K562 (cell line): Measurements from ENCODE around the gene VPREB3. TPM values are rescaled to one million over a fixed set of nuclear protein-coding genes. Genes with fewer than 3 reads are reported as not detected.
A peak's percentile ranks its signal among the peaks of the same experiment; 100 is the strongest.

Source experiments
- ATAC-seq: fragments of 200-7000 bp; cut with Tn5 transposase; 3 replicates; pipeline ENCODE4 v1.9.1; 2020; ENCODE audit warnings: moderate library complexity
- BruUV-seq: library from RNA; stranded (reverse); fragments of 400-500 nt; replicated peaks from 2 replicates; lab custom pipeline; 2021; lab: Mats Ljungman, UMichigan
- CTCF ChIA-PET: fragments of 300-600 bp; formaldehyde crosslinking; extraction: SDS; loops from one replicate; lab custom pipeline; 2021; ENCODE audit warnings: low intra/inter-chr PET ratio; lab: Yijun Ruan, JAX
- POLR2A ChIA-PET: fragments of 300-600, 350-650 bp; sonication (Branson Sonifier 250); formaldehyde crosslinking; extraction: SDS; loops from one replicate; lab custom pipeline; 2021; ENCODE audit warnings: antibody characterized with exemption, inconsistent platforms; lab: Yijun Ruan, JAX
- DNase-seq, 4 experiments: peaks; one replicate each; pipeline versions ENCODE4 v3.0.0 to v3.0.0-alpha.2; 2011 to 2018; ENCODE audit warnings: low spot score in 3 of 4, mixed read lengths in 3 of 4; ENCODE audit errors: extremely low read depth in 1 of 4
- FAIRE-seq: peaks from 2 replicates; lab custom pipeline; 2011; peaks lifted over from hg19 to GRCh38; lab: Jason Lieb, UNC
- H2AFZ ChIP-seq: 2 replicates; pipeline ENCODE4 v1.6.0; 2011; ENCODE audit warnings: low read depth, low read length, control low read depth, inconsistent platforms
- H3K27ac ChIP-seq: fragments of 200-600 bp; 3 replicates; pipeline ENCODE4 v1.8.0; 2011; ENCODE audit warnings: low read depth, mild to moderate bottlenecking, control low read depth, inconsistent platforms, low read length, moderate library complexity, mixed read lengths; ENCODE audit errors: extremely low read depth
- H3K27me3 ChIP-seq, 2 experiments: fragments of 300-600 bp in 1 of 2; 2 replicates in 1 of 2; 3 replicates in 1 of 2; pipeline versions ENCODE4 v1.6.0 to v1.8.0; 2011; ENCODE audit warnings: inconsistent platforms in 2 of 2, low read length in 2 of 2, mild to moderate bottlenecking in 1 of 2, mixed read lengths in 1 of 2, moderate library complexity in 1 of 2; ENCODE audit not compliant: control insufficient read depth in 2 of 2, insufficient read depth in 2 of 2
- H3K36me3 ChIP-seq: fragments of 300-600 bp; 3 replicates; pipeline ENCODE4 v1.8.0; 2011; ENCODE audit warnings: mild to moderate bottlenecking, low read length, inconsistent platforms; ENCODE audit not compliant: control insufficient read depth, insufficient read depth
- H3K4me1 ChIP-seq, 2 experiments: fragments of 200-600 bp in 1 of 2; replicated peaks in 1 of 2; 2 replicates in 1 of 2; 3 replicates in 1 of 2; pipeline versions ENCODE4 v1.5.1 to v1.8.0; 2011; ENCODE audit warnings: inconsistent platforms in 2 of 2, low read length in 2 of 2, mild to moderate bottlenecking in 1 of 2, mixed read lengths in 1 of 2, moderate library complexity in 1 of 2; ENCODE audit not compliant: control insufficient read depth in 2 of 2, insufficient read depth in 2 of 2
- H3K4me2 ChIP-seq: 2 replicates; pipeline ENCODE4 v1.6.1; 2011; ENCODE audit warnings: low read length, control low read depth, inconsistent platforms, mixed read lengths; ENCODE audit not compliant: insufficient read depth
- H3K4me3 ChIP-seq: fragments of 200-600 bp; sonication (generic), shearing (Covaris generic); 2 replicates; pipeline ENCODE4 v1.5.1; 2016; ENCODE audit warnings: control low read depth, inconsistent platforms
- H3K79me2 ChIP-seq: fragments of 200-600 bp; 3 replicates; pipeline ENCODE4 v1.8.0; 2011; ENCODE audit warnings: low read length, inconsistent platforms; ENCODE audit not compliant: control insufficient read depth, insufficient read depth
- H3K9ac ChIP-seq, 2 experiments: 2 replicates each; pipeline versions ENCODE4 v1.6.0 to v1.6.1; 2011; ENCODE audit warnings: low read depth in 2 of 2, low read length in 2 of 2, control low read depth in 1 of 2, inconsistent platforms in 1 of 2, mild to moderate bottlenecking in 1 of 2, mixed read lengths in 1 of 2; ENCODE audit not compliant: insufficient read depth in 1 of 2
- H3K9me1 ChIP-seq: one replicate; pipeline ENCODE4 v1.6.0; 2011; ENCODE audit warnings: inconsistent platforms, mild to moderate bottlenecking, low read length, moderate library complexity; ENCODE audit not compliant: control insufficient read depth, insufficient read depth
- H3K9me3 ChIP-seq: replicated peaks from 2 replicates; pipeline ENCODE4 v1.5.1; 2011; ENCODE audit warnings: low read depth, low read length, inconsistent platforms; ENCODE audit not compliant: control insufficient read depth, insufficient read depth
- H4K20me1 ChIP-seq: replicated peaks from 2 replicates; pipeline ENCODE4 v1.6.1; 2011; ENCODE audit warnings: low read length, inconsistent platforms, mixed read lengths; ENCODE audit not compliant: control insufficient read depth, insufficient read depth
- DMBX1 ChIP-seq: fragments of 250-450 bp; sonication (Bioruptor Pico); IDR thresholded peaks from 2 replicates; pipeline ENCODE4 v1.8.0; 2022; ENCODE audit warnings: inconsistent platforms, mild to moderate bottlenecking, moderate library complexity, borderline replicate concordance
- ELF4 ChIP-seq: fragments of 450-650 bp; formaldehyde crosslinking; IDR thresholded peaks from 2 replicates; pipeline ENCODE4 v1.4.0; 2022; ENCODE audit warnings: missing genetic modification characterization
- FOXA1 ChIP-seq: fragments of 450-650 bp; IDR thresholded peaks from 2 replicates; pipeline ENCODE4 v1.6.1; 2016; ENCODE audit warnings: mild to moderate bottlenecking, borderline replicate concordance
- HDAC1 ChIP-seq, 2 experiments: fragments of 450-650 bp; IDR thresholded peaks; 2 replicates each; pipeline ENCODE4 v1.6.1; 2016 to 2017; ENCODE audit warnings: inconsistent platforms in 1 of 2, mild to moderate bottlenecking in 1 of 2, moderate library complexity in 1 of 2
- POLR2B ChIP-seq: fragments of 450-650 bp; IDR thresholded peaks from 2 replicates; pipeline ENCODE4 v1.6.1; 2018; ENCODE audit warnings: low read depth; ENCODE audit not compliant: partially characterized antibody
- RBM34 ChIP-seq: fragments of 200-400 bp; formaldehyde crosslinking; IDR thresholded peaks from 2 replicates; pipeline ENCODE4 v1.6.1; 2018; ENCODE audit warnings: low read length, borderline replicate concordance; ENCODE audit not compliant: insufficient read depth
- ZEB2 ChIP-seq: fragments of 450-650 bp; IDR thresholded peaks from 2 replicates; pipeline ENCODE4 v1.6.1; 2016
- ZFP36 ChIP-seq: fragments of 150-350 bp; IDR thresholded peaks from 2 replicates; pipeline ENCODE4 v1.6.1; 2018; ENCODE audit warnings: low read length, low read depth; ENCODE audit not compliant: partially characterized antibody
- ZFX ChIP-seq: sonication (generic); formaldehyde crosslinking; IDR thresholded peaks from 2 replicates; pipeline ENCODE4 v1.8.0; 2022; ENCODE audit warnings: mild to moderate bottlenecking, missing genetic modification reagents, moderate library complexity
- ZNF197 ChIP-seq: fragments of 200-800 bp; sonication (Bioruptor generic); IDR thresholded peaks from 2 replicates; pipeline ENCODE4 v1.6.1; 2016; ENCODE audit warnings: low read depth, missing genetic modification characterization, missing compliant biosample characterization
- WGBS: fragments of 100-300 bp; shearing (Covaris generic); methylation state at CpG from one replicate; pipeline ENCODE4 v1.1.6; 2016; ENCODE audit warnings: low coverage, mixed read lengths; ENCODE audit not compliant: insufficient coverage; ENCODE audit errors: missing lambda C conversion rate; 5-methylcytosine and 5-hydroxymethylcytosine counted together
- in situ Hi-C: fragments of 300-500 bp; cut with MboI; formaldehyde crosslinking; loops from 4 replicates; pipeline ENCODE4 v1.15.0; 2018; ENCODE audit warnings: inconsistent platforms, mixed read lengths
- intact Hi-C: fragments of 100-400 bp; cut with micrococcal nuclease; formaldehyde crosslinking; loops from 2 replicates; pipeline ENCODE4 v1.14.2; 2022
- polyA plus RNA-seq, 8 experiments: library from polyadenylated mRNA; depleted of rRNA in 4 of 8; stranded (reverse) in 5 of 8; unstranded in 3 of 8; fragments of >200 nt; fragmentation: Nextera tagmentation in 2 of 8; fragmentation: Illumina TruSeq in 1 of 8; extraction: Ambion mirVana in 2 of 8; extraction: Trizol in 1 of 8; gene quantifications; 2 replicates each; pipeline versions ENCODE4 v1.2.1 to v1.2.3, GENCODE V29; 2011 to 2014; ENCODE audit warnings: inconsistent platforms in 1 of 8, missing spikeins in 1 of 8
- total RNA-seq, 7 experiments: library from RNA; depleted of rRNA in 6 of 7; stranded (reverse); fragments of >200 nt in 6 of 7; fragmentation: Illumina TruSeq in 2 of 7; extraction: Trizol in 2 of 7; gene quantifications; 2 replicates each; pipeline versions ENCODE4 v1.2.1 to v1.2.3, GENCODE V29; 2011 to 2021; ENCODE audit warnings: low replicate concordance in 1 of 7
- TF ChIP-seq, protein P1 (sequence below): fragments of 450-650 bp; IDR thresholded peaks from 2 replicates; pipeline ENCODE4 v1.6.1; 2016; ENCODE audit warnings: mild to moderate bottlenecking, moderate library complexity

VPREB3 gene
- total and polyA plus RNA-seq, 9 of the 15 experiments (the other 6 are each of a cell fraction or from before 2014, with no cell fraction given) = 0.14 to 0.71 (median 0.20) TPM; not detected in 6

DNA sequence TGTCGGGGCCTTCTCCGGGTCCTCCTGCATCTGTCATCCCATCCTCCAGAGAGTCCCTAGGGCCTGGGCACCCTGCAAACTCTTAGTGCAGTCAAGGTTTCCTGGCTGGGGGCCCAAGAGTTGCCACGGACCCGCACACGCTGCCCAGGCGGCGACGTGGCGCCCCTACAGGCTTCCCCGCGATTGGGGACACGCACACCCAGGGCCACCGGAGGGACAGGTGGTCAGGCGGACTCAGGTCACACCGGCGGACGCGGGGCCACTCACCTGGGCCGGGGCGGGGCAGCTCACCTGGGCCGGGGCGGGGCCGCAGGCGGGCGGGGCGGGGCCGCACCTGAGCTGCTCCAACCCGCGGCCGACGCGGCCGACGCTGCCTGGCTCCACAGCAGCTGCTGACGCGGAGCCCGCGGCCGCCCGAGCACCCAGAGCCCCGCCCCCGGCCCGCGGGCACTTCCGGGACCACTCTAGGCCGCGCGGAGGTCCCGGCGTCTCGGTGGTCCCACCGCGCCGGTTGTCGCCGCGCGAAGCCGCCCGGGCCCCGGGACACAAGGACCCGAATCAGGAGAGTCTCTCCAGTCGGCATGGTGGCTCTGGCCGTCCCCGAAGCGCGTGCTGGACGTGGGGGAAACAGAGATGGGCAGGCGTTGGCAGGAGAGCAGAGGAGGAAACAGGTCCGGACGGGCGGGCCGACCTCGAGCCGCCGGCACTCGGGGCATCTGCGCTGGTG lies 3.3 kb downstream of the VPREB3 start, which contains the start of gene ZNF70:
ZNF70 (minus strand) TSS at position 399 of the 727 bp plus-strand sequence. CDS start 5,972 bp downstream, outside the sequence.
- peak within 1 kb of the TSS; percentile 89 for H3K27ac ChIP-seq
- peak within 1 kb of the TSS; percentile 89 to 95 for H3K9ac ChIP-seq
- H3K4me3 ChIP-seq = peak within 1 kb of the TSS; percentile 73
- H3K27me3 ChIP-seq = no peaks in the 10 kb centered on the region
- ChIA-PET POLR2A (interaction anchor here (0.9 to 1.1 kb wide), 3 partner anchors 8 to 12 kb away, joined by 3 to 4 read pairs (median 4); no protein-coding TSS in a partner anchor), CTCF (no interaction called here)
- DNase-seq (peak; percentile 83 to 87 (median 86)), ATAC-seq (peak; percentile 92), FAIRE-seq (no peak)
- H3K4me2 ChIP-seq = peak within 1 kb of the TSS; percentile 89
- in situ Hi-C loops = no loop called here
- no peaks in the 10 kb centered on the region for H4K20me1 ChIP-seq
- 1% methylated on average over 31 of the region's 78 CpGs for WGBS
- peak within 1 kb of the TSS; percentile 92 for H2AFZ ChIP-seq
- no peaks in the 10 kb centered on the region for H3K36me3 ChIP-seq
- peaks cover 14% of the 10 kb centered on the region; the same call in 2 of the 3 replicates for H3K79me2 ChIP-seq
- H3K4me1 ChIP-seq = peaks cover 11 to 30% of the 10 kb centered on the region in 2 experiments
- no peaks in the 10 kb centered on the region for H3K9me3 ChIP-seq
- intact Hi-C loops = no loop called here
- no TSS peak for BruUV-seq
- peaks cover 3% of the 10 kb centered on the region for H3K9me1 ChIP-seq
- TF ChIP-seq ZFX (CRISPR knock-in tag) = peak; percentile 65
- peak; percentile 57; the same call in 1 of the 2 replicates for TF ChIP-seq ZEB2
- TF ChIP-seq FOXA1 = no peak
- TF ChIP-seq, protein P1, sequence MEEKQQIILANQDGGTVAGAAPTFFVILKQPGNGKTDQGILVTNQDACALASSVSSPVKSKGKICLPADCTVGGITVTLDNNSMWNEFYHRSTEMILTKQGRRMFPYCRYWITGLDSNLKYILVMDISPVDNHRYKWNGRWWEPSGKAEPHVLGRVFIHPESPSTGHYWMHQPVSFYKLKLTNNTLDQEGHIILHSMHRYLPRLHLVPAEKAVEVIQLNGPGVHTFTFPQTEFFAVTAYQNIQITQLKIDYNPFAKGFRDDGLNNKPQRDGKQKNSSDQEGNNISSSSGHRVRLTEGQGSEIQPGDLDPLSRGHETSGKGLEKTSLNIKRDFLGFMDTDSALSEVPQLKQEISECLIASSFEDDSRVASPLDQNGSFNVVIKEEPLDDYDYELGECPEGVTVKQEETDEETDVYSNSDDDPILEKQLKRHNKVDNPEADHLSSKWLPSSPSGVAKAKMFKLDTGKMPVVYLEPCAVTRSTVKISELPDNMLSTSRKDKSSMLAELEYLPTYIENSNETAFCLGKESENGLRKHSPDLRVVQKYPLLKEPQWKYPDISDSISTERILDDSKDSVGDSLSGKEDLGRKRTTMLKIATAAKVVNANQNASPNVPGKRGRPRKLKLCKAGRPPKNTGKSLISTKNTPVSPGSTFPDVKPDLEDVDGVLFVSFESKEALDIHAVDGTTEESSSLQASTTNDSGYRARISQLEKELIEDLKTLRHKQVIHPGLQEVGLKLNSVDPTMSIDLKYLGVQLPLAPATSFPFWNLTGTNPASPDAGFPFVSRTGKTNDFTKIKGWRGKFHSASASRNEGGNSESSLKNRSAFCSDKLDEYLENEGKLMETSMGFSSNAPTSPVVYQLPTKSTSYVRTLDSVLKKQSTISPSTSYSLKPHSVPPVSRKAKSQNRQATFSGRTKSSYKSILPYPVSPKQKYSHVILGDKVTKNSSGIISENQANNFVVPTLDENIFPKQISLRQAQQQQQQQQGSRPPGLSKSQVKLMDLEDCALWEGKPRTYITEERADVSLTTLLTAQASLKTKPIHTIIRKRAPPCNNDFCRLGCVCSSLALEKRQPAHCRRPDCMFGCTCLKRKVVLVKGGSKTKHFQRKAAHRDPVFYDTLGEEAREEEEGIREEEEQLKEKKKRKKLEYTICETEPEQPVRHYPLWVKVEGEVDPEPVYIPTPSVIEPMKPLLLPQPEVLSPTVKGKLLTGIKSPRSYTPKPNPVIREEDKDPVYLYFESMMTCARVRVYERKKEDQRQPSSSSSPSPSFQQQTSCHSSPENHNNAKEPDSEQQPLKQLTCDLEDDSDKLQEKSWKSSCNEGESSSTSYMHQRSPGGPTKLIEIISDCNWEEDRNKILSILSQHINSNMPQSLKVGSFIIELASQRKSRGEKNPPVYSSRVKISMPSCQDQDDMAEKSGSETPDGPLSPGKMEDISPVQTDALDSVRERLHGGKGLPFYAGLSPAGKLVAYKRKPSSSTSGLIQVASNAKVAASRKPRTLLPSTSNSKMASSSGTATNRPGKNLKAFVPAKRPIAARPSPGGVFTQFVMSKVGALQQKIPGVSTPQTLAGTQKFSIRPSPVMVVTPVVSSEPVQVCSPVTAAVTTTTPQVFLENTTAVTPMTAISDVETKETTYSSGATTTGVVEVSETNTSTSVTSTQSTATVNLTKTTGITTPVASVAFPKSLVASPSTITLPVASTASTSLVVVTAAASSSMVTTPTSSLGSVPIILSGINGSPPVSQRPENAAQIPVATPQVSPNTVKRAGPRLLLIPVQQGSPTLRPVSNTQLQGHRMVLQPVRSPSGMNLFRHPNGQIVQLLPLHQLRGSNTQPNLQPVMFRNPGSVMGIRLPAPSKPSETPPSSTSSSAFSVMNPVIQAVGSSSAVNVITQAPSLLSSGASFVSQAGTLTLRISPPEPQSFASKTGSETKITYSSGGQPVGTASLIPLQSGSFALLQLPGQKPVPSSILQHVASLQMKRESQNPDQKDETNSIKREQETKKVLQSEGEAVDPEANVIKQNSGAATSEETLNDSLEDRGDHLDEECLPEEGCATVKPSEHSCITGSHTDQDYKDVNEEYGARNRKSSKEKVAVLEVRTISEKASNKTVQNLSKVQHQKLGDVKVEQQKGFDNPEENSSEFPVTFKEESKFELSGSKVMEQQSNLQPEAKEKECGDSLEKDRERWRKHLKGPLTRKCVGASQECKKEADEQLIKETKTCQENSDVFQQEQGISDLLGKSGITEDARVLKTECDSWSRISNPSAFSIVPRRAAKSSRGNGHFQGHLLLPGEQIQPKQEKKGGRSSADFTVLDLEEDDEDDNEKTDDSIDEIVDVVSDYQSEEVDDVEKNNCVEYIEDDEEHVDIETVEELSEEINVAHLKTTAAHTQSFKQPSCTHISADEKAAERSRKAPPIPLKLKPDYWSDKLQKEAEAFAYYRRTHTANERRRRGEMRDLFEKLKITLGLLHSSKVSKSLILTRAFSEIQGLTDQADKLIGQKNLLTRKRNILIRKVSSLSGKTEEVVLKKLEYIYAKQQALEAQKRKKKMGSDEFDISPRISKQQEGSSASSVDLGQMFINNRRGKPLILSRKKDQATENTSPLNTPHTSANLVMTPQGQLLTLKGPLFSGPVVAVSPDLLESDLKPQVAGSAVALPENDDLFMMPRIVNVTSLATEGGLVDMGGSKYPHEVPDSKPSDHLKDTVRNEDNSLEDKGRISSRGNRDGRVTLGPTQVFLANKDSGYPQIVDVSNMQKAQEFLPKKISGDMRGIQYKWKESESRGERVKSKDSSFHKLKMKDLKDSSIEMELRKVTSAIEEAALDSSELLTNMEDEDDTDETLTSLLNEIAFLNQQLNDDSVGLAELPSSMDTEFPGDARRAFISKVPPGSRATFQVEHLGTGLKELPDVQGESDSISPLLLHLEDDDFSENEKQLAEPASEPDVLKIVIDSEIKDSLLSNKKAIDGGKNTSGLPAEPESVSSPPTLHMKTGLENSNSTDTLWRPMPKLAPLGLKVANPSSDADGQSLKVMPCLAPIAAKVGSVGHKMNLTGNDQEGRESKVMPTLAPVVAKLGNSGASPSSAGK = peak; percentile 71; the same call in 1 of the 2 replicates
- TF ChIP-seq RBM34 = no peak
- no peak for TF ChIP-seq ZFP36
- TF ChIP-seq ELF4 (CRISPR knock-in tag) = no peak
- no peak for TF ChIP-seq ZNF197
- TF ChIP-seq POLR2B = peak; percentile 74
- peak in 1 of 2 experiments; percentile 9; a peak in 1 of 4 replicates for TF ChIP-seq HDAC1 (IDR thresholded peaks at IDR 0.05)
- TF ChIP-seq DMBX1 (CRISPR knock-in tag) = no peak
